Measurements from ENCODE around the gene IARS2.

DNA sequence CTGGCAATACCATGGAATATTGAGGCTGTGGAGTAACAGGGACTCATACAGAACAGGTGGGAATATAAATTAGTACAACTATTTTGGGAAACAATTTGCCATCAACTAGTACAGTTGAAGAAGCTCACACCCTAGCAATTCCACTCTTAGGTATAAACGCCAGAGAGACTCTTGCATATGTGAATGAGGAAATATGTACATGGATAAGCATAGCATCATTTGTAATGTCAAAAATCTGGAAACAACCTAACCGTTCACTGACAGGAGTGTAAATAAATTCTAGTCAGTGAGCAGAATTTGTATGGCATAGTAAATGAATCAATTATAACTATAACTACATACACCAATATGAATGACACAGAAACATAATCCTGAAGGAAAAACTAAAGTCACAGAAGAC lies 94.6 kb downstream of the IARS2 start:
- TF ChIP-seq, protein P1, sequence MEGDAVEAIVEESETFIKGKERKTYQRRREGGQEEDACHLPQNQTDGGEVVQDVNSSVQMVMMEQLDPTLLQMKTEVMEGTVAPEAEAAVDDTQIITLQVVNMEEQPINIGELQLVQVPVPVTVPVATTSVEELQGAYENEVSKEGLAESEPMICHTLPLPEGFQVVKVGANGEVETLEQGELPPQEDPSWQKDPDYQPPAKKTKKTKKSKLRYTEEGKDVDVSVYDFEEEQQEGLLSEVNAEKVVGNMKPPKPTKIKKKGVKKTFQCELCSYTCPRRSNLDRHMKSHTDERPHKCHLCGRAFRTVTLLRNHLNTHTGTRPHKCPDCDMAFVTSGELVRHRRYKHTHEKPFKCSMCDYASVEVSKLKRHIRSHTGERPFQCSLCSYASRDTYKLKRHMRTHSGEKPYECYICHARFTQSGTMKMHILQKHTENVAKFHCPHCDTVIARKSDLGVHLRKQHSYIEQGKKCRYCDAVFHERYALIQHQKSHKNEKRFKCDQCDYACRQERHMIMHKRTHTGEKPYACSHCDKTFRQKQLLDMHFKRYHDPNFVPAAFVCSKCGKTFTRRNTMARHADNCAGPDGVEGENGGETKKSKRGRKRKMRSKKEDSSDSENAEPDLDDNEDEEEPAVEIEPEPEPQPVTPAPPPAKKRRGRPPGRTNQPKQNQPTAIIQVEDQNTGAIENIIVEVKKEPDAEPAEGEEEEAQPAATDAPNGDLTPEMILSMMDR (IDR thresholded peaks at IDR 0.05; ENCODE audit: insufficient read depth, low read length) = no peak
- no peak for TF ChIP-seq POLR2AphosphoS5 (IDR thresholded peaks at IDR 0.05; ENCODE audit: low read depth)

All from HL-60 (cell line).